Colonic mucosa (tissue), 4 donors: ENCODE data around the gene CDR2L. TPM values are rescaled to one million over a fixed set of nuclear protein-coding genes. Genes with fewer than 3 reads are reported as not detected.

Source experiments
- DNase-seq: peaks from one replicate; pipeline ENCODE4 v3.0.0-alpha.2; 2020
- H3K27ac ChIP-seq: fragments of 200-600 bp; one replicate; pipeline ENCODE4 v1.8.0; 2021
- H3K27me3 ChIP-seq: fragments of 200-600 bp; one replicate; pipeline ENCODE4 v1.8.0; 2021
- H3K36me3 ChIP-seq: fragments of 200-600 bp; one replicate; pipeline ENCODE4 v1.8.0; 2021
- H3K4me1 ChIP-seq: fragments of 200-600 bp; one replicate; pipeline ENCODE4 v1.8.0; 2021; ENCODE audit warnings: mild to moderate bottlenecking
- H3K4me3 ChIP-seq: fragments of 200-600 bp; one replicate; pipeline ENCODE4 v1.8.0; 2021
- H3K9ac ChIP-seq, 2 donors: one replicate each; pipeline ENCODE4 v1.7.0; 2013; ENCODE audit warnings: control low read depth in 2 of 2, low read depth in 2 of 2, low read length in 2 of 2
- H3K9me3 ChIP-seq: fragments of 200-600 bp; one replicate; pipeline ENCODE4 v1.8.0; 2021
- intact Hi-C: fragments of 100-400 bp; cut with DNase I; formaldehyde crosslinking; loops from one replicate; pipeline ENCODE4 v1.14.1; 2022
- total RNA-seq, 2 donors: library from RNA; stranded (reverse); fragmentation: NEBNext Ultra II Directional in 1 of 2; extraction: Animal tissue kit (Norgen Biotek cat#: 25700) in 1 of 2; gene quantifications; one replicate each; pipeline ENCODE4 v1.2.1, GENCODE V29; 2021
- TF ChIP-seq, protein P1 (sequence below): fragments of 200-600 bp; IDR thresholded peaks from one replicate; pipeline ENCODE4 v1.8.0; 2022; ENCODE audit warnings: antibody characterized with exemption, mild to moderate bottlenecking
- donor health status: healthy.
- donor health status: DM: no; HTN: no; CAD: no.
- donor health status: DM: no; HTN: no; CAD: no.

Gene CDR2L
- total RNA-seq: 1 to 10 TPM; 3.7 to 4.1 TPM

DNA sequence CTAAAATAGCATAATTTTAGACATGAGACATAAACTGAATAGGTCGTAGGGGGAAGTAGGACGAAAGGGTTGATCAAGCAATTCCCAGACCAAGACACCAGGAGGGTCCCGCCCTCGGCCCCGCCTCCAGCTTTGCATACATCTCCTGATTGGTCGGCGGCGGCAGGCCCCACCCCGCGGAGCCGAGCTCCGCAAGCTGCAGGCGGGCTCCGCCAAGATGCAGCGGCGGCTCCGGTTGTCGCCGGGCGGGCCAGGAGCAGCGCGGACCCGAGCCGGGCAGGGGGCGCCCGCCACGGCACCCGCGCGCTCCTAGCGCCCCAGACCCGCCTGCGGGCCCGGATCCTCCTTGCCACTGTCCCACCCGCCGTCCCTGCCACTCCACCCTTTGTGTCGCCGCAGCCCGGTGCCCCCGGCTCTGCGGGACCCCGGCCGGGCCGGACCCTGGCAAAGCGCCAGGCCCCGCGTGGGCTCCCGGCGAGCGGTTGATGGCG, at the start of gene CDR2L:
Gene CDR2L (plus strand): TSS at position 215 of the 491 bp plus-strand sequence. CDS start 412 bp downstream, outside the sequence.
- peak; percentile 98 for DNase-seq
- H3K9ac ChIP-seq: peak within 1 kb of the TSS; percentile 68 to 81
- no peaks in the 10 kb centered on the region for H3K9me3 ChIP-seq
- no peaks in the 10 kb centered on the region for H3K27me3 ChIP-seq
- H3K27ac ChIP-seq: peak within 1 kb of the TSS; percentile 79
- H3K4me1 ChIP-seq: peaks cover 3% of the 10 kb centered on the region
- no peaks in the 10 kb centered on the region for H3K36me3 ChIP-seq
- peak within 1 kb of the TSS; percentile 66 for H3K4me3 ChIP-seq
- TF ChIP-seq, protein P1, sequence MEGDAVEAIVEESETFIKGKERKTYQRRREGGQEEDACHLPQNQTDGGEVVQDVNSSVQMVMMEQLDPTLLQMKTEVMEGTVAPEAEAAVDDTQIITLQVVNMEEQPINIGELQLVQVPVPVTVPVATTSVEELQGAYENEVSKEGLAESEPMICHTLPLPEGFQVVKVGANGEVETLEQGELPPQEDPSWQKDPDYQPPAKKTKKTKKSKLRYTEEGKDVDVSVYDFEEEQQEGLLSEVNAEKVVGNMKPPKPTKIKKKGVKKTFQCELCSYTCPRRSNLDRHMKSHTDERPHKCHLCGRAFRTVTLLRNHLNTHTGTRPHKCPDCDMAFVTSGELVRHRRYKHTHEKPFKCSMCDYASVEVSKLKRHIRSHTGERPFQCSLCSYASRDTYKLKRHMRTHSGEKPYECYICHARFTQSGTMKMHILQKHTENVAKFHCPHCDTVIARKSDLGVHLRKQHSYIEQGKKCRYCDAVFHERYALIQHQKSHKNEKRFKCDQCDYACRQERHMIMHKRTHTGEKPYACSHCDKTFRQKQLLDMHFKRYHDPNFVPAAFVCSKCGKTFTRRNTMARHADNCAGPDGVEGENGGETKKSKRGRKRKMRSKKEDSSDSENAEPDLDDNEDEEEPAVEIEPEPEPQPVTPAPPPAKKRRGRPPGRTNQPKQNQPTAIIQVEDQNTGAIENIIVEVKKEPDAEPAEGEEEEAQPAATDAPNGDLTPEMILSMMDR: no peak
- intact Hi-C loops: no loop called here

DNA sequence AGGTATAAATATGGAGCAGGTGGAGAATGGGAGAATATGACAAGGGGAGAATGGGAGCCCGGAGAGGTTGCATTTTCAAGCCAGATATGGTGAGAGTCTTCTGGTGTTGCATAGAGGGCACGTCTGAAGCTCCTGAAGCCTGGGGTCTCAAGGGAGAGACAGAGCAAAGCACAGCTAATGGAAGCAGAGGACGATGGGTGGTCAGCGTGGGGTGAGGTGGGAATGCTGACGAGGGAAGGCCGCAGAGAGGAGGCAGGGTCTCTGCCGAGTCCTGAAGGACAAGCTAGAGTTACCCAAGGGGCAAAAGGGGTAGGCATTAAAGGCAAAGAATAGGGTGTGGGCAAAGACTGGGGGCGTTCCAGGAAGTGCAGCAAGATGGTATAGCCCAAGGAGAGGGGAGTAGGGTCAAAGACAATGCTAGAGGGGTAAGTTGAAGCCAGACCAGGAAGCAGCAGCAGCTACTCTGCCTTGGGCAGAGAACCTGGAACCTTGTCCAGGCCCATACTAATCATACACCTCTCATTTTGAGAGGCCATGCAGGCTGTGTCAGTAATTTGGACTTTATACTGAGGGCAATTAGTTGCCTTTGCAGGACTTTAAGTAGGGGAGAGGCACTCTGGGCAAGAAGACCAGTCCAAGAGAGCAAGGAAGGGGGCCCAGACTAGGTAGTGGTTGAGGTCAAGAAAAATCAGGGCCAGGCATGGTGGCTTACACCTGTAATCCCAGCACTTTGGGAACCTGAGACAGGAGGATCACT, 49.1 kb upstream of the CDR2L start:
- no peak for DNase-seq
- Histone ChIP-seq H3K36me3 (no peaks in the 10 kb centered on the region), H3K27ac (no peak overlapping the region), H3K9me3 (no peaks in the 10 kb centered on the region), H3K4me1 (no peaks in the 10 kb centered on the region), H3K27me3 (peaks cover 29% of the 10 kb centered on the region), H3K4me3 (no peak overlapping the region), H3K9ac (no peak overlapping the region)
- intact Hi-C loops: no loop called here
- TF ChIP-seq, protein P1: no peak

DNA sequence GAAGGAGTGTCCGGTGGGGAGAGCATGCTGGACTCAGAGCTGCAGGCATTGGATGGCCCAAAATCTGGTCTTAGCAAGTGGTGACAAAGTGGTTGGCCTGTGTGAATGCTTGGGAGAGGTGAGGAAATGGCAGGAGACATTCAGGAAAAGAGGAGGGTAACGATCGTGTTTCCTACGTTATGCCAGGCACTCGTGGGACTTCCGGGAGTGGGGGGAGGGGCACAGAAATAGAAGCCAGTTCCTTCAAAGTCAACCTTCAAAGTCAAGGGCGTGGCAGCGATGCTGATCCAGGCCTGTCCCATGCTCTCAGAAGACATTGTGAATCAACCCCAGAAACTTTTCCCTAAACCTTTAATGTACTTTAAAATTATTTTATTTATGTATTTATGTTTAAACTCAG, 47.9 kb upstream of the CDR2L start:
- H3K9me3 ChIP-seq: no peaks in the 10 kb centered on the region
- intact Hi-C loops: no loop called here
- H3K27ac ChIP-seq: no peak overlapping the region
- H3K4me1 ChIP-seq: no peaks in the 10 kb centered on the region
- no peak for DNase-seq
- peaks cover 29% of the 10 kb centered on the region for H3K27me3 ChIP-seq
- no peak overlapping the region for H3K4me3 ChIP-seq
- TF ChIP-seq, protein P1: no peak
- H3K9ac ChIP-seq: no peak overlapping the region
- H3K36me3 ChIP-seq: no peaks in the 10 kb centered on the region

DNA sequence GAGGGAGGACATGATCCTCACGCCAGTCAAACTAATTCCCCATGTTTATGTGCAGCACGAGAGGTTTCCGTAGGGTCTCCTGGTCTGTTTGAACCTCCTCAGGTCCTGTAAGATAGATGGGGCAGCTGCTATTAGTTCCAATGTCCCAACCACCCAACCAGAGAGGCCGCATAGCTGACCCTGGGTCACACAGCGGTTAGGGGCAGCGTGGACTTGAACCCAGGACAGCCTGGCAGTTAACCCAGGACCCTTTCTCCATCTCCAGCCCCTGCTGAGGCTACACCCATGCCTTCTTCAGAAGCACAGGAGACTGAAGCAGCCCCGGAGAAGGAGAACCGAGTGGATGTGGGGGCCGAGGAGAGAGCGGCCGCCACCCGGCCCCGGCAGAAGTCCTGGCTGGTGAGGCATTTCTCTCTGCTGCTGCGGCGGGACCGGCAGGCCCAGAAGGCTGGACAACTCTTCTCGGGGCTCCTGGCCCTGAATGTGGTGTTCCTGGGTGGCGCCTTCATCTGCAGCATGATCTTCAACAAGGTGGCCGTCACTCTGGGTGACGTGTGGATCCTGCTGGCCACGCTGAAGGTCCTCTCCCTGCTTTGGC, 46.2 kb upstream of the CDR2L start:
- TF ChIP-seq, protein P1: no peak
- no peaks in the 10 kb centered on the region for H3K9me3 ChIP-seq
- intact Hi-C loops: no loop called here
- H3K36me3 ChIP-seq: no peaks in the 10 kb centered on the region
- DNase-seq: no peak
- H3K9ac ChIP-seq: no peak overlapping the region
- no peak overlapping the region for H3K27ac ChIP-seq
- H3K4me1 ChIP-seq: no peaks in the 10 kb centered on the region
- no peak overlapping the region for H3K4me3 ChIP-seq
- H3K27me3 ChIP-seq: peaks cover 17% of the 10 kb centered on the region

DNA sequence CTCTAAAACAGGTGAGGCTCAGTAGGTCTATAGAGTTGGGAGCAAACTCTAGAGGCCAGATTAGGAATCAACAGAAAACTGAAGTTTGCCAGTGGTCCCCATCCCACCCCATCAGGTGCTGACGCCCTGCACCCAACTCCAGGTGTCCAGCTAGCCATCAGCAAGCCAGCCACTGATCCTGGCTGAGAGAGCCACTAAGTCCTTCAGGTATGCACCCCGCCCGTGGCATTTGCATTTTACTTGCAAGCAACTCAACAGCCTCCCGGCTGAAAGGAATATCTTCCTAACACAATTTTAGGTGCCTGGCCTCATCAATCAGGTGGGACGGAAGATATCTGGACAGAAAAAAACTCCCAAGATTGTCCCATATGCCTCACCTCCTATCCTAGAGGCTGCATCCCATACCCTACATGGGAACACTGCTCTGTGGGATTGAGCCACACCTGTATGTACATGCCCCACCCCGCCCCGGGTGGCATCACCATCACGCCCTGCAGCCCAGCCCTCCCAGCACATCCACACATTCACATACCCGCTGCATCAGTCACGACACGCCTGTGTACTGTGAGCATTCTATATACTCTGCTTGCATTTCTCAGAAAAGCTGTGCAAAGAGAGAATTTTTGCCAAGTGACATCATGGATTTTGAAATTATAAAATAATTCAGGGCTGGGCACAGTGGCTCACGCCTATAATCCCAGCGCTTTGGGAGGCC, 43.5 kb upstream of the CDR2L start:
- Histone ChIP-seq H3K36me3 (no peaks in the 10 kb centered on the region), H3K27ac (no peak overlapping the region), H3K4me1 (no peaks in the 10 kb centered on the region), H3K27me3 (peaks cover 3% of the 10 kb centered on the region), H3K4me3 (no peak overlapping the region), H3K9me3 (no peaks in the 10 kb centered on the region), H3K9ac (no peak overlapping the region)
- intact Hi-C loops: no loop called here
- TF ChIP-seq, protein P1: no peak
- DNase-seq: no peak
